Stimulated activated CD8-positive, alpha-beta memory T cell treated with anti-CD3 and anti-CD28 coated beads, Interleukin-12 subunit alpha, Interleukin-12 subunit beta, amount 100 ng/mL, for 1 hour (primary cell): Measurements from ENCODE around the gene CTDNEP1.
A peak's percentile ranks its signal among the peaks of the same experiment; 100 is the strongest.

ENCODE experiments used
- DNase-seq: peaks from one replicate; pipeline ENCODE4 v3.0.0-alpha.2; 2020; ENCODE audit warnings: low read depth

Gene CTDNEP1

DNA sequence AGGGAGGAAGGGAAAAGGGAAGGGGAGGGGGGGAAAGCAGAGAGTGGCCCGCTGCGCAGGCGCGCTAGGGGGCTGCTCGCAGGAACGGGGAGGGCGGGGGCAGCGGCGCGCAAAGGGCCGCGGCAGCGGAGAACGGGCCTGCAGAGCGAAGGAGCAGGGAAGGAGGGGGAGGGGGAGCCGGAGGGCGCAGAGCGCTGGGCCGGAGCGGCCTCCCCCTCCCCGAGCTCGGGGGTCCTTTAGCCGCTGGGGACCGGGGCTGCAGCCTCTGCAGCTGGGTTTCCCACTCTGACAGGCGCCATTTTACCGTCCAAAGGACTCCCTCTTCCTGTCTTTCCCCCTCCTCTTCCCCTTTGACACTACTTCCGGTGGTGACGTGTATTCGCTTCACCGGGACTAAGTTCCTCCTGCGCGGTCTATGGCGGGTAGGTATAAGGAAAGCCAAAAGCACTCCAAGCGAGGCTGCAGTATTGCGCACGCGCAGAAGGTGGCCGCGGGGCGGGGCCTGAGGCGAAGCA lies at the start of gene CTDNEP1:
TSS of gene CTDNEP1 (minus strand) at position 74 of the 515 bp plus-strand sequence. CDS start 438 bp downstream, outside the sequence.
- peak; percentile 100 for DNase-seq

DNA sequence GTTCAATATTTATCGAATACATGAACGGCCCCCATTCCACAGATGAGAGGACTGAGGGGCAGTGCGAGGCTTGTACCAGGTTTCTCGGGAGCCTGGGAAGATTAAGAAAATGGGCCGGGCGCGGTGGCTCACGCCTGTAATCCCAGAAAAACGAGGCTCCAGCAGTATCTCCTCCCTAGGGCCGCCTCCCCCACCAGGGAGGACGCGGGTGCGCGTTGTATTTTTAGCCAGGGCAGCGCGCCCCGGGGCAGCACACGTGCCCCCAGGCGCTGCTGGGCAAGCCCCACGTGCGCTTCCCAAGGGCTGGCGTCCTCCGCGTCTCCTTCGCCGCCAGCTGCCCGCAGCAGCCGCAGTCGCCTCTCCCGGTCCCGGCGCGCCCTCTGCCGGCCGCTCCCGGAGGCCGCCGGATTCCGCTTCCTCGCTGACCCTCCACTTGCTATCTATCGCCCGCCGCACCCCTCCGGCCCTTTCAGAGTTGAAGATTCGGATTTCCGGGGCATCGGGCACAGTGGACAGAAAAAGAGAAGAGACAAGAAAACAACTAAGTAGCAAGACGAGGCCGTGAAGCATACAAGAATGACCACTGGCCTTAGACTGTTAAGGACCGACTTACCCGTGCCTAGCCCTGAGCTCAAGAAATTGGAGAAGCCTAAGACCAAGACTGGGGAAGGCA lies 44.8 kb upstream of the CTDNEP1 start:
- DNase-seq: peak; percentile 40

- DNase-seq: no peak
Observed at GRCh38 chr17:7295230-7296180, 44.0 kb upstream of the CTDNEP1 start.

- DNase-seq: peak; percentile 45
Observed at GRCh38 chr17:7294614-7295153, 43.1 kb upstream of the CTDNEP1 start, which contains the start of gene YBX2. Gene YBX2, minus strand, starts transcription at chr17:7294639. Its CDS starts 139 bp downstream, at chr17:7294500.

- no peak for DNase-seq
Observed at GRCh38 chr17:7293816-7294613, 42.5 kb upstream of the CTDNEP1 start.

DNA sequence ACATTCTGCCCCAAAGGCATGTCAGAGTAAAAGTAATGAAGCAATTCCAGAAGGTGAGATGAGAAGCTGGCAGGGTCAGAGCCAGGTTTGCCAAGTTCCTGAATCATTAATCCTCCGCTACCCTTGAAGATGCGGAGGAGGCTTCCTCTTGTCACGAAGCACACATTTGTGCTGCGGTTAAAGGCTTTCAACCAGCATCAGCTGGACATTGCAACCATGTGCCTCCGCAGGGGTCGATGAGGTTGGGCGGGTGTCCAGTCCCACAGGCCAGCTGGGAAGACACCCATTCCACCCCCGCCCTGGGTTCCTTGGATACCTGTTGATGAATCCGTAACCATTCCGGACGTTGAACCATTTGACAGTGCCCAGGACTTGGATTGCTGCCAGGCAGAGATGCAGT lies 41.6 kb upstream of the CTDNEP1 start:
- DNase-seq: no peak

DNA sequence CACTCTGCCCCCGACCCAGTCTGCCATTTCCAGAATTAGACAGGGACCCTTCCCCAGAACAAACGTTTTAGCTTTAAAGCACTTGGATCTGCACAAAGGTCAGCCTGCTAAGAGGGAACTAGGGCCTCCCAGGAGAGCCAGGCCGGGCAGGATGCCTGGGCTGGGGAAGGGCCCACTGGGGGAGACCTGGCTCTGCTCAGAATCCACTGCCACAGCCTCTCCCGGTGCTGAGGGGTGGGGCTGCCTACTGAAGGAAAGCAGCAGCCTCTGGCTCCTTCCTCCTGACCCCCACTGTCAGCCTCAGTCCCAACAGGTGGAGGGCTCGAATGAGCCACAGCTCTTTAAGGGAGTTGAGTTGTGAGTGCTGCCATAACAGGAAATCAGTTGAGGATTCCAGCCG lies 41.2 kb upstream of the CTDNEP1 start:
- no peak for DNase-seq

DNA sequence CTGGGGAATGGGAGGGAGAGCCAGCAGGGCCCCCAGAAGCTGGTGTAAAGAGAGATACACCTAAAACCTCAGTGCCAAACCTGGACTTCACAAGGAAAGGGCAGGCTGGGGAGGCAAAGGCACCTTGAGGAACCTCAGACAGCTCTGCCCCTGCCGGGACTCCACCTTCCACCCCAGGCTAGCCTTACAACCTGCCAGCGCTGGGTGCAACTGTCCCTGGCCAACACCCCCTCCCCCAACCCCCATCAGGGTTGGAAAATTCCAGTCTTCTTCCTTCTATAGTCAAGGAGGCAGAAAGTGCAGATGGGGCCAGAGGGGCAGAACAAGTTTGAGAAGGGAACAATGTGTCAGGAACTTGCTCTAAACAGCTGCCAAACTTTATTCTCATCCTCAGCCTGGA lies 40.7 kb upstream of the CTDNEP1 start:
- DNase-seq: no peak

DNA sequence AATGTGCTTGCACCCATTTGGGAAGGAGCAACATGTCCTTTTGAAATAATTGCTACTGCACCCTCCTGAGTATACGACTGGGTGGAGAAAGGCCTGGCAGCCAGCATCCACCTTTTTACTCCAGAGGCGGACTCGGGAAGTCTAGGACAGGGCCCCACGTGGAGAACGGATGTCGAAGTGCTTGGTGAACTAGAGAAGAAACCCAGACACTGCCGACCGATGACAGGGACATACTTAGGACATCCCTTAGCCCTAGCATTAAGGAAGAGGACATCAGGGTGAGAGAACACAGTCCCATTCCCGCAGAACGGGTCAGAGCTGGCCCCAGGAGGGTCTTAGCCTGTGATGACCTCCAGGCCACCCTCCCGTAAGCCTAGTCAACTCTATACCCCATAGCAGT lies 39.2 kb upstream of the CTDNEP1 start:
- DNase-seq: no peak

- DNase-seq: no peak
Observed at GRCh38 chr17:7290166-7290565, 38.6 kb upstream of the CTDNEP1 start.

GRCh38 chr17:7289256-7290032 lies 37.9 kb upstream of the CTDNEP1 start:
- no peak for DNase-seq

- DNase-seq: no peak
Observed at GRCh38 chr17:7285679-7286078, 34.1 kb upstream of the CTDNEP1 start.

- DNase-seq: no peak
Observed at GRCh38 chr17:7284911-7285310, 33.4 kb upstream of the CTDNEP1 start.

- DNase-seq: no peak
Observed at GRCh38 chr17:7283471-7284216, 32.1 kb upstream of the CTDNEP1 start.

DNA sequence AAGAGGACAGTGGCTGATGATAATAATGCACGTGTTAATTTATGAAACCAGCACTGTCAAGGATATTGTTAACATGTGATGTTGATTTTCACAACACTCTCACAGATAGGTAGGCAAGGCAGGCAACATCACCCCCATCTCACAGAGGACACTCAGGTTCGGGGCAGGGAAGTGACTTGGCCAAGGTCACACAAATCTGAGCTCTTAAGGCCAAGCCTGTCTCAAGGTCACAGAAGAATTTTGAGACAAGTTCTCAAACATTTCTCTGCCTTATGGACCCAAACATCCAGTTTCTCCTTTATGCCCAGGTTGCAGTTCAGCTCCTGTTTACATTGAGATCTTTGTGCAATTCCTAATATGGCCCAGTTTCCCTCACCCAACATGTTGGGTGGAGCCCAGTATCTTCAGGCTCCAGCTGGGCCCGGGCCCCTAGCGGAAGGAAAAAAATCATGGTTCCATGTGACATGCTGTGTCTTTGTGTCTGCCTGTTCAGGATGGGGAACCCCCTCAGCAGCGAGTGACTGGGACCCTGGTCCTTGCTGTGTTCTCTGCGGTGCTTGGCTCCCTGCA lies 31.3 kb upstream of the CTDNEP1 start:
- no peak for DNase-seq

DNA sequence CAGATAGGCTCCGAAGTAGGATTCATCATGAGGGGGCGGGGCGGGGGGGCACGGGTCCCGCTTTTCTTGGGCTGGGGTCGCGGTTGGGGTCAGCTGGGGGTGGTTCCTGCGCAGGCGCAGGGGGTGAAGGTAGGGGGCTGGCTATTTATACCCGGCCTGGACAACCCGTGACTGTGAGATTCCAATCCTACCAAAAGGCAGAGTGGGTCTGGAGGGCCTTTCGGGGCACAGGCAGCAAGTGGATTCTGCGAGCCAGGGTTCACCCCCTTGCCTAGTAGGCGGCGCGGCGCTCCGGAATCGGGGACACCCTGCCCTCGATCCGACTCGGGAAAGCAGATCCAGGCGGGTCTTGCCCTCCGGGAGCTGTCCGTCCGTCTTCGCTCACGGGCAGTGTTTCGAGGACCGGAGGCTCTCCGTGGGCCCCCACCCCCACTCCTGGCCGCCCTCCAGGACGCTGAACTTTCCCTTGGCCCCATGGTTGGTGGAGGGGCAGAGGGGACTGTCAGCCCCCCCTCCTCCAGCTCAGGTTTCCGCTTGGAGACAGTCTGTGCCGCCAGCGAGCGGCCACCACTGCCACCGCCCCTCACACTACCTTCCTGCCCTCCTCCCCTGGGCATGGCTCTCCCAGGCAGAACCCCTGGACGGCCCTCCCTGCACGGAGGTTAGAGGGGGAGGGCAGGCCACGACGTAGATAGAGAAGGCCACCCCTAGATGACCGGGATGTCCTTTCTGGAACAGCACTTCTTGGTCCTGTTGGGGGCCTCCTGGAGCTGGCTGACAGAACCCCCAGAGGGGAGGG lies 30.6 kb upstream of the CTDNEP1 start:
- no peak for DNase-seq

GRCh38 chr17:7281074-7281952 lies 29.8 kb upstream of the CTDNEP1 start, which contains the start of gene SLC2A4:
Gene SLC2A4, plus strand, starts transcription at chr17:7281718. Its CDS starts 217 bp downstream, at chr17:7281935.
- DNase-seq: peak; percentile 58
